ENCODE measurements around the gene DOC2A. TPM values are rescaled to one million over a fixed set of nuclear protein-coding genes. Genes with fewer than 3 reads are reported as not detected.

The DOC2A gene
- total and polyA plus RNA-seq, 9 of the 15 experiments (the other 6 are each of a cell fraction or from before 2014, with no cell fraction given) = 0.03 to 0.38 (median 0.28) TPM; not detected in 1

- no peaks in the 10 kb centered on the region; the same call in 1 of the 2 replicates for H3K9me3 ChIP-seq (replicated peaks; ENCODE audit: control insufficient read depth, insufficient read depth, low read depth, low read length)
- H3K9me1 ChIP-seq (ENCODE audit: control insufficient read depth, insufficient read depth, low read length) = peaks cover 3% of the 10 kb centered on the region
- peak within 1 kb of the TSS; percentile 87 for H3K4me2 ChIP-seq (ENCODE audit: insufficient read depth, low read length)
- BruUV-seq (replicated peaks) = no TSS peak
- H3K4me3 ChIP-seq = peak within 1 kb of the TSS; percentile 71
- no peaks in the 10 kb centered on the region for H3K27me3 ChIP-seq (ENCODE audit: control insufficient read depth in 2 of 2, insufficient read depth in 2 of 2, low read length in 2 of 2)
- peak within 1 kb of the TSS; percentile 80 for H3K27ac ChIP-seq (ENCODE audit: extremely low read depth, low read depth, low read length)
- ChIA-PET CTCF (ENCODE audit: low intra/inter-chr PET ratio) (no interaction called here), POLR2A (interaction anchor here (0.5 to 3.2 kb wide), 15 partner anchors 10 to 274 kb away, joined by 3 to 22 read pairs (median 3); partner anchors contain the start of genes KIF22 and TMEM219)
- peak within 1 kb of the TSS; percentile 88 for H2AFZ ChIP-seq (ENCODE audit: low read depth, low read length)
- FAIRE-seq = peak; percentile 98
- peaks cover 23% of the 10 kb centered on the region for H4K20me1 ChIP-seq (replicated peaks; ENCODE audit: control insufficient read depth, insufficient read depth, low read length)
- peaks cover 26 to 30% of the 10 kb centered on the region in 2 experiments; a peak in 4 of 5 replicates for H3K4me1 ChIP-seq (replicated peaks in 1 of 2; ENCODE audit: control insufficient read depth in 2 of 2, insufficient read depth in 2 of 2, low read length in 2 of 2)
- 14% methylated on average over 26 of the region's 75 CpGs for WGBS (ENCODE audit: insufficient coverage, low coverage, missing lambda C conversion rate)
- peak; percentile 99 for ATAC-seq
- H3K79me2 ChIP-seq (ENCODE audit: control insufficient read depth, insufficient read depth, low read length) = peaks cover 36% of the 10 kb centered on the region
- peaks cover 42% of the 10 kb centered on the region for H3K36me3 ChIP-seq (ENCODE audit: control insufficient read depth, insufficient read depth, low read length)
- peak; percentile 99 to 100 (median 99) for DNase-seq (ENCODE audit: extremely low read depth in 1 of 4, low spot score in 3 of 4)
- H3K9ac ChIP-seq (ENCODE audit: insufficient read depth in 1 of 2, low read depth in 2 of 2, low read length in 2 of 2) = peak within 1 kb of the TSS; percentile 82 to 88
- intact Hi-C loops (cut with micrococcal nuclease) (loop anchor here (1.0 kb wide), 1 partner anchor 30 kb away; no protein-coding TSS in a partner anchor), in situ Hi-C loops (cut with MboI) (no loop called here)
- peak; percentile 62; the same call in 1 of the 2 replicates for TF ChIP-seq THAP12 (CRISPR knock-in tag; IDR thresholded peaks at IDR 0.05)
- TF ChIP-seq L3MBTL2 (IDR thresholded peaks at IDR 0.05) = peak; percentile 100
- TF ChIP-seq, protein P1, sequence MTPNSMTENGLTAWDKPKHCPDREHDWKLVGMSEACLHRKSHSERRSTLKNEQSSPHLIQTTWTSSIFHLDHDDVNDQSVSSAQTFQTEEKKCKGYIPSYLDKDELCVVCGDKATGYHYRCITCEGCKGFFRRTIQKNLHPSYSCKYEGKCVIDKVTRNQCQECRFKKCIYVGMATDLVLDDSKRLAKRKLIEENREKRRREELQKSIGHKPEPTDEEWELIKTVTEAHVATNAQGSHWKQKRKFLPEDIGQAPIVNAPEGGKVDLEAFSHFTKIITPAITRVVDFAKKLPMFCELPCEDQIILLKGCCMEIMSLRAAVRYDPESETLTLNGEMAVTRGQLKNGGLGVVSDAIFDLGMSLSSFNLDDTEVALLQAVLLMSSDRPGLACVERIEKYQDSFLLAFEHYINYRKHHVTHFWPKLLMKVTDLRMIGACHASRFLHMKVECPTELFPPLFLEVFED (CRISPR knock-in tag; conservative IDR thresholded peaks at IDR 0.05) = peak; percentile 52; the same call in 1 of the 2 replicates
- no peak for TF ChIP-seq PREB (CRISPR knock-in tag; IDR thresholded peaks at IDR 0.05)
- TF ChIP-seq, protein P2, sequence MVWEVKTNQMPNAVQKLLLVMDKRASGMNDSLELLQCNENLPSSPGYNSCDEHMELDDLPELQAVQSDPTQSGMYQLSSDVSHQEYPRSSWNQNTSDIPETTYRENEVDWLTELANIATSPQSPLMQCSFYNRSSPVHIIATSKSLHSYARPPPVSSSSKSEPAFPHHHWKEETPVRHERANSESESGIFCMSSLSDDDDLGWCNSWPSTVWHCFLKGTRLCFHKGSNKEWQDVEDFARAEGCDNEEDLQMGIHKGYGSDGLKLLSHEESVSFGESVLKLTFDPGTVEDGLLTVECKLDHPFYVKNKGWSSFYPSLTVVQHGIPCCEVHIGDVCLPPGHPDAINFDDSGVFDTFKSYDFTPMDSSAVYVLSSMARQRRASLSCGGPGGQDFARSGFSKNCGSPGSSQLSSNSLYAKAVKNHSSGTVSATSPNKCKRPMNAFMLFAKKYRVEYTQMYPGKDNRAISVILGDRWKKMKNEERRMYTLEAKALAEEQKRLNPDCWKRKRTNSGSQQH (CRISPR knock-in tag; IDR thresholded peaks at IDR 0.05) = peak; percentile 84; the same call in 1 of the 2 replicates
- TF ChIP-seq BMI1 (IDR thresholded peaks at IDR 0.05; ENCODE audit: low read length) = peak; percentile 58; the same call in 1 of the 2 replicates
- peak; percentile 91 for TF ChIP-seq HMGN3 (IDR thresholded peaks at IDR 0.05; ENCODE audit: borderline replicate concordance, extremely low read depth, insufficient read length, low read depth, low read length)
- TF ChIP-seq ZNF436 (CRISPR knock-in tag; IDR thresholded peaks at IDR 0.05) = peak; percentile 35; the same call in 1 of the 2 replicates
- peak; percentile 24 for TF ChIP-seq NEUROD1 (IDR thresholded peaks at IDR 0.05; ENCODE audit: borderline replicate concordance, low read depth, low read length, partially characterized antibody)
- no peak for TF ChIP-seq GATAD2B (IDR thresholded peaks at IDR 0.05; ENCODE audit: borderline replicate concordance)
- TF ChIP-seq HDAC1 (IDR thresholded peaks at IDR 0.05) = peak in 1 of 2 experiments; percentile 75; a peak in 2 of 4 replicates
Measured at GRCh38 chr16:29973384-29974246, 37.2 kb downstream of the DOC2A start, which contains the start of gene TAOK2. TAOK2 (plus strand) TSS chr16:29973868; CDS start chr16:29977773, 3,905 bp downstream.
